GM12878 (cell line): ENCODE measurements around the gene FJX1. TPM values are rescaled to one million over a fixed set of nuclear protein-coding genes. Genes with fewer than 3 reads are reported as not detected.

Experiments
- BACH1 ChIP-seq: fragments of 450-650 bp; IDR thresholded peaks from 2 replicates; pipeline ENCODE4 v1.6.1; 2017; ENCODE audit warnings: mild to moderate bottlenecking, borderline replicate concordance
- BCL11A ChIP-seq: IDR thresholded peaks from 2 replicates; pipeline ENCODE4 v1.6.1; 2011; ENCODE audit warnings: low read depth, low read length
- CBX5 ChIP-seq: sonication (generic); IDR thresholded peaks from 2 replicates; pipeline ENCODE4 v1.6.1; 2016; ENCODE audit warnings: low read depth, moderate library complexity, mild to moderate bottlenecking, inconsistent platforms
- ETV6 ChIP-seq, 2 experiments: fragments of 450-650 bp in 1 of 2; IDR thresholded peaks in 1 of 2; conservative IDR thresholded peaks in 1 of 2; 2 replicates each; pipeline ENCODE4 v1.6.1; 2014; ENCODE audit warnings: antibody characterized with exemption in 1 of 2, borderline replicate concordance in 1 of 2, low read depth in 1 of 2, mild to moderate bottlenecking in 1 of 2, moderate library complexity in 1 of 2
- IKZF1 ChIP-seq: fragments of 450-650 bp; conservative IDR thresholded peaks from 2 replicates; pipeline ENCODE4 v1.6.1; 2017; ENCODE audit warnings: antibody characterized with exemption, mild to moderate bottlenecking
- IKZF2 ChIP-seq, 2 experiments: fragments of 450-650 bp; IDR thresholded peaks; 2 replicates each; pipeline ENCODE4 v1.6.1; 2017; ENCODE audit warnings: mild to moderate bottlenecking in 2 of 2, moderate library complexity in 2 of 2
- NR2F1 ChIP-seq: fragments of 450-650 bp; conservative IDR thresholded peaks from 2 replicates; pipeline ENCODE4 v1.6.1; 2017; ENCODE audit warnings: mild to moderate bottlenecking
- PAX8 ChIP-seq: fragments of 450-650 bp; IDR thresholded peaks from 2 replicates; pipeline ENCODE4 v1.6.1; 2017; ENCODE audit warnings: mild to moderate bottlenecking, moderate library complexity
- SREBF1 ChIP-seq: IDR thresholded peaks from 2 replicates; pipeline ENCODE4 v1.6.1; 2012; ENCODE audit warnings: mild to moderate bottlenecking, low read length
- TAF1 ChIP-seq: IDR thresholded peaks from 2 replicates; pipeline ENCODE4 v1.6.1; 2011; ENCODE audit warnings: mild to moderate bottlenecking, low read depth, low read length, borderline replicate concordance
- TBL1XR1 ChIP-seq: IDR thresholded peaks from 2 replicates; pipeline ENCODE4 v1.6.1; 2012; ENCODE audit warnings: low read depth, low read length, improper control_type of control experiment
- TCF12 ChIP-seq: IDR thresholded peaks from 2 replicates; pipeline ENCODE4 v1.6.1; 2011; ENCODE audit warnings: low read depth, mild to moderate bottlenecking, low read length
- YY1 ChIP-seq: IDR thresholded peaks from 2 replicates; pipeline ENCODE4 v1.6.1; 2011; ENCODE audit warnings: low read depth, mild to moderate bottlenecking, low read length
- polyA plus RNA-seq, 11 experiments: library from polyadenylated mRNA; depleted of rRNA in 4 of 11; unstranded in 6 of 11; stranded (reverse) in 5 of 11; fragments of >200 nt; fragmentation: Nextera tagmentation in 4 of 11; fragmentation: Illumina TruSeq in 1 of 11; extraction: Ambion mirVana in 4 of 11; extraction: Trizol in 1 of 11; gene quantifications; 1 replicate in 1 of 11; 2 replicates in 10 of 11; pipeline versions ENCODE4 v1.2.1 to v1.2.3, GENCODE V29; 2011 to 2016; ENCODE audit warnings: inconsistent platforms in 2 of 11, missing spikeins in 2 of 11, low read depth in 1 of 11
- total RNA-seq, 4 experiments: library from RNA; depleted of rRNA in 3 of 4; stranded (reverse); fragments of >200 nt in 3 of 4; fragmentation: Illumina TruSeq in 1 of 4; extraction: Trizol in 1 of 4; gene quantifications; 2 replicates each; pipeline versions ENCODE4 v1.2.1 to v1.2.3, GENCODE V29; 2013 to 2021
- TF ChIP-seq, protein P1 (sequence below): fragments of 450-650 bp; IDR thresholded peaks from 2 replicates; pipeline ENCODE4 v1.6.1; 2017; ENCODE audit warnings: mild to moderate bottlenecking, low read depth, inconsistent platforms; ENCODE audit not compliant: poor library complexity, severe bottlenecking
- TF ChIP-seq, protein P2 (sequence below): IDR thresholded peaks from 2 replicates; pipeline ENCODE4 v1.6.1; 2012; ENCODE audit warnings: low read length, inconsistent platforms
- TF ChIP-seq, protein P3 (sequence below): fragments of 450-650 bp; IDR thresholded peaks from 2 replicates; pipeline ENCODE4 v1.6.1; 2017; ENCODE audit warnings: antibody characterized with exemption, mild to moderate bottlenecking, moderate library complexity
- TF ChIP-seq, protein P4 (sequence below): fragments of 450-650 bp; formaldehyde crosslinking; IDR thresholded peaks from 2 replicates; pipeline ENCODE4 v1.4.0; 2020; ENCODE audit warnings: mild to moderate bottlenecking, moderate library complexity
- TF ChIP-seq, protein P5 (sequence below): IDR thresholded peaks from 2 replicates; pipeline ENCODE4 v1.6.1; 2011; ENCODE audit warnings: low read depth, mild to moderate bottlenecking, low read length, moderate library complexity, borderline replicate concordance; ENCODE audit errors: extremely low read depth

Gene FJX1
- total and polyA plus RNA-seq, 10 of the 15 experiments (the other 5 are each of a cell fraction or from before 2014, with no cell fraction given), result 1.7 to 26.1 (median 10.0) TPM

DNA sequence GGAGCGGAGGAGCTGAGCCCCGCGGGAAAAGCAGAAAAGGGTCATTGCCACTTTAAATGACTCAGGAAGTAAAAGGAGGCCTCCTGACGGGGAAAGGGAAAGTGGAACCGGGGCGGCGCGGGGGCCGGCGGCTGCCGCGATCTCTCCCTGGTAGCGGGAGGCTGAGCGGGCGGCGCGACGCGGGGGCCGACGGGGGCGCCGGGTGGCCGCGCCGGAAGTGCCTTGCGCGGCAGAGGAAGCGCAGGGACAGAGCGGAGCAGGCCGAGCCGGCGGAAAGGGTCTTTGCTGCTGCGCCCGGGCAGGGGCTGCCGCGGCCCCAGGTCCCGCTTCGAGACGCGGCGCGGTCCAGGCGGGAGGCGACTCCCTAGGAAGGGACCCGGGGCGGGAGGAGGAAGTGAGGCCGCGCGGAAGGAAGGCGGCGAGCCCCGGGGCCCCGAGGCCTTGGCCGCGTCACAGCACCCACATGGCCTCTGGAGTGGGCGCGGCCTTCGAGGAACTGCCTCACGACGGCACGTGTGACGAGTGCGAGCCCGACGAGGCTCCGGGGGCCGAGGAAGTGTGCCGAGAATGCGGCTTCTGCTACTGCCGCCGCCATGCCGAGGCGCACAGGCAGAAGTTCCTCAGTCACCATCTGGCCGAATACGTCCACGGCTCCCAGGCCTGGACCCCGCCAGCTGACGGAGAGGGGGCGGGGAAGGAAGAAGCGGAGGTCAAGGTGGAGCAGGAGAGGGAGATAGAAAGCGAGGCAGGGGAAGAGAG lies 44.6 kb downstream of the FJX1 start, which contains the start of gene TRIM44 (continued):
- TF ChIP-seq TAF1 (0 out of 2 replicates have a peak, but pooled peaks have one; percentile 67), BCL11A (no peak), SREBF1 (no peak), ETV6 (conservative IDR thresholded peaks at IDR 0.05 in 1 of 2, IDR thresholded peaks at IDR 0.05 in 1 of 2; ENCODE audit: borderline replicate concordance in 1 of 2, low read depth in 1 of 2) (peak; percentile 78 to 82; a peak in 3 of 4 replicates), PAX8 (no peak), TCF12 (peak; percentile 69; the same call in 1 of the 2 replicates), NR2F1 (peak; percentile 78), TBL1XR1 (peak; percentile 42; the same call in 1 of the 2 replicates), CBX5 (0 out of 2 replicates have a peak, but pooled peaks have one; percentile 73), IKZF2 (IDR thresholded peaks at IDR 0.05) (peak in 1 of 2 experiments; percentile 47; a peak in 2 of 4 replicates), IKZF1 (peak; percentile 97), BACH1 (peak; percentile 55), YY1 (peak; percentile 54)
- TF ChIP-seq, protein P1, sequence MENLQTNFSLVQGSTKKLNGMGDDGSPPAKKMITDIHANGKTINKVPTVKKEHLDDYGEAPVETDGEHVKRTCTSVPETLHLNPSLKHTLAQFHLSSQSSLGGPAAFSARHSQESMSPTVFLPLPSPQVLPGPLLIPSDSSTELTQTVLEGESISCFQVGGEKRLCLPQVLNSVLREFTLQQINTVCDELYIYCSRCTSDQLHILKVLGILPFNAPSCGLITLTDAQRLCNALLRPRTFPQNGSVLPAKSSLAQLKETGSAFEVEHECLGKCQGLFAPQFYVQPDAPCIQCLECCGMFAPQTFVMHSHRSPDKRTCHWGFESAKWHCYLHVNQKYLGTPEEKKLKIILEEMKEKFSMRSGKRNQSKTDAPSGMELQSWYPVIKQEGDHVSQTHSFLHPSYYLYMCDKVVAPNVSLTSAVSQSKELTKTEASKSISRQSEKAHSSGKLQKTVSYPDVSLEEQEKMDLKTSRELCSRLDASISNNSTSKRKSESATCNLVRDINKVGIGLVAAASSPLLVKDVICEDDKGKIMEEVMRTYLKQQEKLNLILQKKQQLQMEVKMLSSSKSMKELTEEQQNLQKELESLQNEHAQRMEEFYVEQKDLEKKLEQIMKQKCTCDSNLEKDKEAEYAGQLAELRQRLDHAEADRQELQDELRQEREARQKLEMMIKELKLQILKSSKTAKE, result no peak
- TF ChIP-seq, protein P2, sequence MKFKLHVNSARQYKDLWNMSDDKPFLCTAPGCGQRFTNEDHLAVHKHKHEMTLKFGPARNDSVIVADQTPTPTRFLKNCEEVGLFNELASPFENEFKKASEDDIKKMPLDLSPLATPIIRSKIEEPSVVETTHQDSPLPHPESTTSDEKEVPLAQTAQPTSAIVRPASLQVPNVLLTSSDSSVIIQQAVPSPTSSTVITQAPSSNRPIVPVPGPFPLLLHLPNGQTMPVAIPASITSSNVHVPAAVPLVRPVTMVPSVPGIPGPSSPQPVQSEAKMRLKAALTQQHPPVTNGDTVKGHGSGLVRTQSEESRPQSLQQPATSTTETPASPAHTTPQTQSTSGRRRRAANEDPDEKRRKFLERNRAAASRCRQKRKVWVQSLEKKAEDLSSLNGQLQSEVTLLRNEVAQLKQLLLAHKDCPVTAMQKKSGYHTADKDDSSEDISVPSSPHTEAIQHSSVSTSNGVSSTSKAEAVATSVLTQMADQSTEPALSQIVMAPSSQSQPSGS, result no peak
- TF ChIP-seq, protein P3, sequence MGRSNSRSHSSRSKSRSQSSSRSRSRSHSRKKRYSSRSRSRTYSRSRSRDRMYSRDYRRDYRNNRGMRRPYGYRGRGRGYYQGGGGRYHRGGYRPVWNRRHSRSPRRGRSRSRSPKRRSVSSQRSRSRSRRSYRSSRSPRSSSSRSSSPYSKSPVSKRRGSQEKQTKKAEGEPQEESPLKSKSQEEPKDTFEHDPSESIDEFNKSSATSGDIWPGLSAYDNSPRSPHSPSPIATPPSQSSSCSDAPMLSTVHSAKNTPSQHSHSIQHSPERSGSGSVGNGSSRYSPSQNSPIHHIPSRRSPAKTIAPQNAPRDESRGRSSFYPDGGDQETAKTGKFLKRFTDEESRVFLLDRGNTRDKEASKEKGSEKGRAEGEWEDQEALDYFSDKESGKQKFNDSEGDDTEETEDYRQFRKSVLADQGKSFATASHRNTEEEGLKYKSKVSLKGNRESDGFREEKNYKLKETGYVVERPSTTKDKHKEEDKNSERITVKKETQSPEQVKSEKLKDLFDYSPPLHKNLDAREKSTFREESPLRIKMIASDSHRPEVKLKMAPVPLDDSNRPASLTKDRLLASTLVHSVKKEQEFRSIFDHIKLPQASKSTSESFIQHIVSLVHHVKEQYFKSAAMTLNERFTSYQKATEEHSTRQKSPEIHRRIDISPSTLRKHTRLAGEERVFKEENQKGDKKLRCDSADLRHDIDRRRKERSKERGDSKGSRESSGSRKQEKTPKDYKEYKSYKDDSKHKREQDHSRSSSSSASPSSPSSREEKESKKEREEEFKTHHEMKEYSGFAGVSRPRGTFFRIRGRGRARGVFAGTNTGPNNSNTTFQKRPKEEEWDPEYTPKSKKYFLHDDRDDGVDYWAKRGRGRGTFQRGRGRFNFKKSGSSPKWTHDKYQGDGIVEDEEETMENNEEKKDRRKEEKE, result no peak
- TF ChIP-seq, protein P4, sequence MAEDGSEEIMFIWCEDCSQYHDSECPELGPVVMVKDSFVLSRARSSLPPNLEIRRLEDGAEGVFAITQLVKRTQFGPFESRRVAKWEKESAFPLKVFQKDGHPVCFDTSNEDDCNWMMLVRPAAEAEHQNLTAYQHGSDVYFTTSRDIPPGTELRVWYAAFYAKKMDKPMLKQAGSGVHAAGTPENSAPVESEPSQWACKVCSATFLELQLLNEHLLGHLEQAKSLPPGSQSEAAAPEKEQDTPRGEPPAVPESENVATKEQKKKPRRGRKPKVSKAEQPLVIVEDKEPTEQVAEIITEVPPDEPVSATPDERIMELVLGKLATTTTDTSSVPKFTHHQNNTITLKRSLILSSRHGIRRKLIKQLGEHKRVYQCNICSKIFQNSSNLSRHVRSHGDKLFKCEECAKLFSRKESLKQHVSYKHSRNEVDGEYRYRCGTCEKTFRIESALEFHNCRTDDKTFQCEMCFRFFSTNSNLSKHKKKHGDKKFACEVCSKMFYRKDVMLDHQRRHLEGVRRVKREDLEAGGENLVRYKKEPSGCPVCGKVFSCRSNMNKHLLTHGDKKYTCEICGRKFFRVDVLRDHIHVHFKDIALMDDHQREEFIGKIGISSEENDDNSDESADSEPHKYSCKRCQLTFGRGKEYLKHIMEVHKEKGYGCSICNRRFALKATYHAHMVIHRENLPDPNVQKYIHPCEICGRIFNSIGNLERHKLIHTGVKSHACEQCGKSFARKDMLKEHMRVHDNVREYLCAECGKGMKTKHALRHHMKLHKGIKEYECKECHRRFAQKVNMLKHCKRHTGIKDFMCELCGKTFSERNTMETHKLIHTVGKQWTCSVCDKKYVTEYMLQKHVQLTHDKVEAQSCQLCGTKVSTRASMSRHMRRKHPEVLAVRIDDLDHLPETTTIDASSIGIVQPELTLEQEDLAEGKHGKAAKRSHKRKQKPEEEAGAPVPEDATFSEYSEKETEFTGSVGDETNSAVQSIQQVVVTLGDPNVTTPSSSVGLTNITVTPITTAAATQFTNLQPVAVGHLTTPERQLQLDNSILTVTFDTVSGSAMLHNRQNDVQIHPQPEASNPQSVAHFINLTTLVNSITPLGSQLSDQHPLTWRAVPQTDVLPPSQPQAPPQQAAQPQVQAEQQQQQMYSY, result no peak
- TF ChIP-seq, protein P5, sequence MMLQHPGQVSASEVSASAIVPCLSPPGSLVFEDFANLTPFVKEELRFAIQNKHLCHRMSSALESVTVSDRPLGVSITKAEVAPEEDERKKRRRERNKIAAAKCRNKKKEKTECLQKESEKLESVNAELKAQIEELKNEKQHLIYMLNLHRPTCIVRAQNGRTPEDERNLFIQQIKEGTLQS, result no peak
